ENCODE results near the gene CELA3A. TPM values are rescaled to one million over a fixed set of nuclear protein-coding genes. Genes with fewer than 3 reads are reported as not detected.

The CELA3A gene
- total RNA-seq, 2 experiments from 2014 or later, result not detected

- H3K4me2 ChIP-seq (ENCODE audit: low read length), result no peak overlapping the region
- H4K20me1 ChIP-seq (ENCODE audit: insufficient read depth, low read length), result no peaks in the 10 kb centered on the region
- no TSS peak for BruUV-seq (replicated peaks)
- H3K4me1 ChIP-seq (ENCODE audit: insufficient read depth, low read length, poor library complexity, severe bottlenecking), result no peaks in the 10 kb centered on the region
- TF ChIP-seq EZH2phosphoT487 (IDR thresholded peaks at IDR 0.05; ENCODE audit: borderline replicate concordance, low read depth, low read length) (no peak), CTCF (conservative IDR thresholded peaks at IDR 0.05; ENCODE audit: low read length) (no peak)
- CTCF ChIA-PET (ENCODE audit: unreplicated experiment), result no interaction called here
- no peak overlapping the region for H3K27ac ChIP-seq (ENCODE audit: low read depth, low read length, poor library complexity, severe bottlenecking)
- H3K79me2 ChIP-seq (ENCODE audit: insufficient read depth, low read depth, low read length), result no peaks in the 10 kb centered on the region
- intact Hi-C loops (cut with micrococcal nuclease; ENCODE audit: unreplicated experiment), result no loop called here
- no peaks in the 10 kb centered on the region for H3K9me2 ChIP-seq (ENCODE audit: insufficient read depth, low read length)
- no peak for DNase-seq (ENCODE audit: low spot score)
- no peak overlapping the region for H3K4me3 ChIP-seq (ENCODE audit: low read depth, low read length, poor library complexity, severe bottlenecking)
- POLR2A ChIA-PET, result no interaction called here
- no peak overlapping the region for H2AFZ ChIP-seq (ENCODE audit: low read length)
- H3K9me3 ChIP-seq (ENCODE audit: low read length), result no peaks in the 10 kb centered on the region
- H3K36me3 ChIP-seq (ENCODE audit: insufficient read depth, low read length), result no peaks in the 10 kb centered on the region
Observed at GRCh38 chr1:21955501-21956281, 45.8 kb upstream of the CELA3A start.

- TF ChIP-seq EZH2phosphoT487 (IDR thresholded peaks at IDR 0.05; ENCODE audit: borderline replicate concordance, low read depth, low read length), result no peak
- no peak for TF ChIP-seq CTCF (conservative IDR thresholded peaks at IDR 0.05; ENCODE audit: low read length)
- ChIA-PET POLR2A (no interaction called here), CTCF (ENCODE audit: unreplicated experiment) (no interaction called here)
- Histone ChIP-seq H3K4me3 (ENCODE audit: low read depth, low read length, poor library complexity, severe bottlenecking) (no peak overlapping the region), H4K20me1 (ENCODE audit: insufficient read depth, low read length) (no peaks in the 10 kb centered on the region), H2AFZ (ENCODE audit: low read length) (no peak overlapping the region), H3K4me1 (ENCODE audit: insufficient read depth, low read length, poor library complexity, severe bottlenecking) (no peaks in the 10 kb centered on the region), H3K9me3 (ENCODE audit: low read length) (no peaks in the 10 kb centered on the region), H3K27ac (ENCODE audit: low read depth, low read length, poor library complexity, severe bottlenecking) (no peak overlapping the region), H3K4me2 (ENCODE audit: low read length) (no peak overlapping the region), H3K9me2 (ENCODE audit: insufficient read depth, low read length) (no peaks in the 10 kb centered on the region), H3K36me3 (ENCODE audit: insufficient read depth, low read length) (no peaks in the 10 kb centered on the region), H3K79me2 (ENCODE audit: insufficient read depth, low read depth, low read length) (no peaks in the 10 kb centered on the region)
- peak; percentile 5 for DNase-seq (ENCODE audit: low spot score)
- no TSS peak for BruUV-seq (replicated peaks)
- intact Hi-C loops (cut with micrococcal nuclease; ENCODE audit: unreplicated experiment), result no loop called here
Observed at GRCh38 chr1:21956720-21957552, 44.5 kb upstream of the CELA3A start.
